Omental fat pad (tissue), 4 donors: Measurements from ENCODE around the gene HS1BP3. TPM values are rescaled to one million over a fixed set of nuclear protein-coding genes. Genes with fewer than 3 reads are reported as not detected.
A peak's percentile ranks its signal among the peaks of the same experiment; 100 is the strongest.

ENCODE experiments used
- ATAC-seq: fragments of 150-250 bp; one replicate; pipeline ENCODE4 v1.9.1; 2016; ENCODE audit warnings: mild to moderate bottlenecking, moderate library complexity; ENCODE audit not compliant: low FRiP score
- DNase-seq: peaks from one replicate; pipeline ENCODE4 v3.0.0-alpha.2; 2019; ENCODE audit warnings: low spot score
- total RNA-seq, 4 donors: library from RNA; depleted of rRNA; stranded (reverse); fragments of >200 nt; gene quantifications; one replicate each; pipeline ENCODE4 v1.1.0, GENCODE V29; 2016
- TF ChIP-seq, protein P1 (sequence below), 3 donors: fragments of 450-650 bp; IDR thresholded peaks; one replicate each; pipeline ENCODE4 v1.5.1; 2016 to 2017; ENCODE audit warnings: antibody characterized with exemption in 3 of 3, mild to moderate bottlenecking in 3 of 3, moderate library complexity in 2 of 3

The HS1BP3 gene
- total RNA-seq, 4 donors from 2014 or later = 17.7 to 30.3 (median 22.8) TPM

DNA sequence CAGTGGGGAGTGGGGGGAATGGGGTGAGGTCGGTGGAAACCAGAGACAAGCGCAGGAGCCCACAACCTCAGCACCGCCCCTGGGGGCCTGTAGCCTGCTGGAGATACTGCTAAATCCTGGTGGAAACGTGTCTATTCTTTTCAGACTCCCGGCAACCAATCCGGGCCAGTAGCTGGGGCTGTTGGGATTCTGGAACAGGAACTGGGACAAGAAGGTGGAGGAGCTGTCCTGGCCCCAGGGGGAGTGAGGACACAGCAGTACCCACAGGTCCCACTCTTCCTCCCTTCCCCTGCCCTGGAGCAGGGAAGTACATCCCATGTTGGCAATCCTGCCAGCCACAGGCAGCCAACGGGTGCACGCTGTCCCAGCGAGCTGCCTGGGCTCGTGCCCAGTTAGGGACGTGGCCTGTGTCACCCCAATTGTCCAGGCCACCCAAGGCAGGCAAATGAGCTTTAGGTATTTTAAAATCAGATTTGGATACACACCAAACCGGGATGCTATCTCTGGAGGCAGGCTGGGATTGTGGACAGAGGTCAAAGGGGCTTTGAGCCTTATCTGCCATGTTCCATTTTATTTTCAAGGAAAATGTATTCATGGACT is 51.8 kb downstream of the HS1BP3 start:
- DNase-seq (no peak), ATAC-seq (no peak)
- TF ChIP-seq, protein P1, sequence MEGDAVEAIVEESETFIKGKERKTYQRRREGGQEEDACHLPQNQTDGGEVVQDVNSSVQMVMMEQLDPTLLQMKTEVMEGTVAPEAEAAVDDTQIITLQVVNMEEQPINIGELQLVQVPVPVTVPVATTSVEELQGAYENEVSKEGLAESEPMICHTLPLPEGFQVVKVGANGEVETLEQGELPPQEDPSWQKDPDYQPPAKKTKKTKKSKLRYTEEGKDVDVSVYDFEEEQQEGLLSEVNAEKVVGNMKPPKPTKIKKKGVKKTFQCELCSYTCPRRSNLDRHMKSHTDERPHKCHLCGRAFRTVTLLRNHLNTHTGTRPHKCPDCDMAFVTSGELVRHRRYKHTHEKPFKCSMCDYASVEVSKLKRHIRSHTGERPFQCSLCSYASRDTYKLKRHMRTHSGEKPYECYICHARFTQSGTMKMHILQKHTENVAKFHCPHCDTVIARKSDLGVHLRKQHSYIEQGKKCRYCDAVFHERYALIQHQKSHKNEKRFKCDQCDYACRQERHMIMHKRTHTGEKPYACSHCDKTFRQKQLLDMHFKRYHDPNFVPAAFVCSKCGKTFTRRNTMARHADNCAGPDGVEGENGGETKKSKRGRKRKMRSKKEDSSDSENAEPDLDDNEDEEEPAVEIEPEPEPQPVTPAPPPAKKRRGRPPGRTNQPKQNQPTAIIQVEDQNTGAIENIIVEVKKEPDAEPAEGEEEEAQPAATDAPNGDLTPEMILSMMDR (IDR thresholded peaks at IDR 0.05) = no peak

DNA sequence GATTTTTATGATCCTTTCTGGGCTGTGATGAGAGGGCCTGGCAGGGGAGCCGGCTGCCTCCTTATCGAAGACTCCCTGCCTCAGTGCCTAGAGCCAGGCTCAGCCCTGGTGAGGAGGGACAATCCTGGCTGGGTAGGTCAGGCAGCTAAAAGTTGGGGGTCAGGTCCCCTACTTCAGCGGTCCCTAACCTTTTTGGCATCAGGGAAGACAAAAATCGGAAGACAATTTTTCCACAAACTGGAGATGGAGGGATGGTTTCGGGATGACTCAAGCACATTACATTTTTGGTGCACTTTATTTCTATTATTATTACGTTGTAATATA is 53.1 kb downstream of the HS1BP3 start:
- DNase-seq (no peak), ATAC-seq (no peak)
- TF ChIP-seq, protein P1 (IDR thresholded peaks at IDR 0.05) = no peak

DNA sequence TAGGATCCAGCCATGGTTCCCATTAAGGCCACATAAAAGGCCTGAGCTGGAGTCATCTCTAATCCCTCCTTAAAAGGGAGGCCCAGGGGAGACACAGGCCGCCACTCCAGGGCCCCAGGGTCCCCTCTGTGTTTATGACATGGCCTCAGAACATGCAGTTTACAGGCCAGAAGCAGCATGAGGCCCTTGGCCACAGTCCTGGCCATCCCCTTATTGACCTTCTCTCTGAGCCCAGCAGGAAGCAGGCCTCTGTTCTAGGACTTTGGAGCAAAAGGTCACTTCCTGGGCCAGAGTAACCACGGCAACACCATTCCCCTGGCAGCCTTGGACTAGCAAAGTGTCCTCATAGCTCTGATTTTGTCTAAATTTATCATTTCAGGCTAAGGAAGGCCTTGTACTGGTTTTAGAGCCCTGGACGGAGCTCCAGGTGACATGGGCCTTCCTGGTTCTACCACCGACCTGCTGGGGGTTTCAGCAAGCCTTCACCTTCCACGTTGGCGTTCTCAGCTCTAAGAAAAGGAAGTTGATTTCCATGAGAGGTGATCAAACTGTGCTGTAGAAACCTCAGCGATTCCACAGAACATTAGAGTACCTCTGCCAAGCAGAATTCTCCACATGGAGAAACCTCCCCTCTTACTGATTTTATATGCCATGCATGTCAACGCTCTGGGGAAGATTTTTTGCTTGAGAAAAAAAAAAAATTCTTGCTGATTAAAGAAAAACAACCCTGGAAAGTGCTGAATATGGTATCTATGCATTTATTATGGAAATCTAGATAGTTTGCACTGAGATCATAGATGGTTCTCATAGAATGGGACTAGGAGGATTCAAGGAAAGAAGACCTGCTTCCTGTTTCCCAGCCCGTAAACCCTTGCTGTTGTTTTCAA is 53.7 kb downstream of the HS1BP3 start:
- DNase-seq = no peak
- TF ChIP-seq, protein P1 (IDR thresholded peaks at IDR 0.05) = no peak

DNA sequence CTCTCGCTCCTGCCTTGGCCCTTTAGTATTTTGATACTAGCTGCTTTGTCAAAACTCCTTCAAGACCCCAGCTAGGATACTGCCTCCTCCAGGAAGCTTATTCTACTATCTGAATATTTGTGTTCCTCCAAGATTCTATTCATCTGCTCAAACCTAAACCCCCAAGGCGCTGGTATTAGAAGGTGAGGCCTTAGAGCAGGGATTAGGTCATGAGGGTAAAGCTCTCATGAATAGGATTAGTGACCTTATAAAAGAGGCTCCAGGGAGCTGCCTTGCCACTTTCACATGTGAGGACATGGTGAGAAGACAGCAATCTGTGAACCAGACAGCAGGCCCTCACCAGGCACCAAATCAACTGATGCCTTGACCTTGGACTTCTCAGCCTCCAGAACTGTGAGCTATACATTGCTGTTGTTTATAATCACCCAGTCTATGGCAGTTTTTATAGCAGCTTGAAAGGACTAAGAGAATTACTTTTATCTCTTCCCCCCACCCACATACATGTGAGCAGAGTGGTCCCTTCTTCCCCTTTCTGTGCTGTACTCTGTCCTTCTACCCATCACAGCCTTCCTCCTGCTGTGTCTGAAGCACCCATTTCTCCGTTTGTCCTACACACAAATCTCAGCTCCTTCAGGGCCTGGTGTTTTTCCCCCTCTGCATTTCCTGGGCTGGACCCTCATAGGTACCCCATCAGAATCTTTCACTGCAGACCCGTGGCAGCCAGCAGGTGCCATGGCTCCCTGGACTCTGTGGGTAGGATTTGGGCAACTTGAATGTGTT is 54.5 kb downstream of the HS1BP3 start:
- no peak for DNase-seq
- TF ChIP-seq, protein P1 (IDR thresholded peaks at IDR 0.05) = no peak
- no peak for ATAC-seq

More for the DNA sequence above, 53.7 kb downstream of the HS1BP3 start:
- ATAC-seq = peak; percentile 65

DNA sequence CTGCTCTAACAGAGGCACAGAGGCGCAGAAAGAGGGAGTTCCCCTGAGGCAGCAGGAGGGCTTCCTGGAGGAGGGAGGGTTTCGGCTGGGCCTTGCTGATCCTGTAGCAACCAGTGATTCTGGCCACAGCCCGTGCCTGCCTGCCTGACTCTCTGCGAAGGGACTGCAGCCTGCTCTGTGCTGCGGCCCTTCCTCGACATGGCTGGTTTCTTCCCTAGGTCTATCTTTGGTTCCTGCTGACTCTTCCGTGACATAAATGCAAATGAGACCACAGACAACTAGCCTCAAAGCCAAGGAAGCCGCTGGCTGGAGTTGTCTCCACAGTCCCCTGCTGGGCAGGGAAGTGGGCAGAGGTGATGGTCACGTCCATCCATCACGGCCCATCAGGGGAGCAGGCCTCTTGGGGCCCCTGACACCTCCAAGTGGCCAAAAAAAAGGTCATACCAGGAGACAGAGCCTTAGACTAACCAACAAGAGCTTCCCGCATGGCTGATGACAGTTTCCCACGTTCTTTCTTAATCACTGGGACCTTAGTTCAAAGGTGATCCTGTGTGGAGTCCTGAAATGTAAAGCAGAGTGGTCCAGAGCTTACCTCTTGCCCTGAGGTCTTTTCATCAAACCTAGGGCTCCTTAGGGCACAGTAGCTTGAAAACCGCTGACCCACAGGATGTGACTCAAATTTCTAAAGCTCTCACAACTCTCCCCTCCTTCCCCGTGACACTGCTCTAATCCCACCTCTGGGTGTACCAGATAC is 55.3 kb downstream of the HS1BP3 start:
- DNase-seq (no peak), ATAC-seq (no peak)
- TF ChIP-seq, protein P1 (IDR thresholded peaks at IDR 0.05) = no peak

DNA sequence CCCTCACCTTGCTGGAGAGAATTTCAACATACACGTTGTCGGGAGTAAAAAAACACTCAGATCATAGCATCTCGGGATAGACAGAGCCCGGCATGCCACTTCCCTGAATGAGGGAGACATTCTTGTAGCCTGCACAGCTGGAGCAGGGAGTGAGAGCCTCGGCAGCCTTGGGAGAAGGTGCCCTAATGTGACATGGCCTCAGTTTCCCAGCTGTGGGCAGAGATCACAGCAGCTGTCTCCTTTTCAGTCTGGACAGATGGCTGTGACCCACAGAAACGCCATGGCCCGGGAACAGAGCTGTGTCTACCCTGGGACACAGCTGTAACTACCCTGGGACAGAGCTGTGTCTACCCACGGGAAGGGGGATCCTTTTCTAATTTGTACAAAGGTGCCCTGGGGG is 55.9 kb downstream of the HS1BP3 start:
- ATAC-seq = no peak
- no peak for DNase-seq
- TF ChIP-seq, protein P1 (IDR thresholded peaks at IDR 0.05) = no peak
